ENCODE data around the gene TIAL1. TPM values are rescaled to one million over a fixed set of nuclear protein-coding genes. Genes with fewer than 3 reads are reported as not detected.
"Not testable (repeated sequence)": the region's sequence is repeated elsewhere in the genome, so short reads cannot be mapped to it uniquely, and the experiment has no call there.

The TIAL1 gene
- total RNA-seq, 3 donors from 2014 or later = 73.3 to 110 (median 76.4) TPM

DNA sequence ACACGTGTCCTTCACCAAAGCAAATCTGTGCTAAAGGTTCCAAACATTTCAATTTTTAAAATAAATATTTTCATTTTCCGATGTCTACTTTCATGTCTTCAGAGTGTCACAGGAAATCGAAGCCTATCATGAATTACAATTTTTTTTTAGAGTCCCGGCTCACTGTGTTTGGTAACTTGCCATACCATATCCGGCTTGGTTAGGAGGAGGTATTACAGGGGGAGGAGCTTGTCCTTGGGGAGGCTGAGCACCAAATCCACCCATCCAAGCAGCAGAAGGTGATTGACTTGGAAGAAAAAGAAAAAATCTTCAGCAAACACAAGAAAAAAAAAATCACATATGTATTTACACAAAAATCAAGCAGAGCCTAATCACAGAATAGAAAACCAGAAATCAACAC lies 21.3 kb downstream of the TIAL1 start:
- Histone ChIP-seq H3K4me1 (no peaks in the 10 kb centered on the region), H3K36me3 (no peaks in the 10 kb centered on the region), H3K27me3 (no peaks in the 10 kb centered on the region), H3K9me3 (no peaks in the 10 kb centered on the region), H3K27ac (no peak overlapping the region), H3K4me3 (no peak overlapping the region)
- DNase-seq (ENCODE audit: low spot score in 2 of 2) = no peak
- intact Hi-C loops (cut with DNase I; ENCODE audit: low total_unique reads) = no loop called here
- TF ChIP-seq POLR2AphosphoS5 (IDR thresholded peaks at IDR 0.05) = no peak
- no peak for TF ChIP-seq POLR2A (IDR thresholded peaks at IDR 0.05)
- TF ChIP-seq, protein P1, sequence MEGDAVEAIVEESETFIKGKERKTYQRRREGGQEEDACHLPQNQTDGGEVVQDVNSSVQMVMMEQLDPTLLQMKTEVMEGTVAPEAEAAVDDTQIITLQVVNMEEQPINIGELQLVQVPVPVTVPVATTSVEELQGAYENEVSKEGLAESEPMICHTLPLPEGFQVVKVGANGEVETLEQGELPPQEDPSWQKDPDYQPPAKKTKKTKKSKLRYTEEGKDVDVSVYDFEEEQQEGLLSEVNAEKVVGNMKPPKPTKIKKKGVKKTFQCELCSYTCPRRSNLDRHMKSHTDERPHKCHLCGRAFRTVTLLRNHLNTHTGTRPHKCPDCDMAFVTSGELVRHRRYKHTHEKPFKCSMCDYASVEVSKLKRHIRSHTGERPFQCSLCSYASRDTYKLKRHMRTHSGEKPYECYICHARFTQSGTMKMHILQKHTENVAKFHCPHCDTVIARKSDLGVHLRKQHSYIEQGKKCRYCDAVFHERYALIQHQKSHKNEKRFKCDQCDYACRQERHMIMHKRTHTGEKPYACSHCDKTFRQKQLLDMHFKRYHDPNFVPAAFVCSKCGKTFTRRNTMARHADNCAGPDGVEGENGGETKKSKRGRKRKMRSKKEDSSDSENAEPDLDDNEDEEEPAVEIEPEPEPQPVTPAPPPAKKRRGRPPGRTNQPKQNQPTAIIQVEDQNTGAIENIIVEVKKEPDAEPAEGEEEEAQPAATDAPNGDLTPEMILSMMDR (IDR thresholded peaks at IDR 0.05) = no peak

DNA sequence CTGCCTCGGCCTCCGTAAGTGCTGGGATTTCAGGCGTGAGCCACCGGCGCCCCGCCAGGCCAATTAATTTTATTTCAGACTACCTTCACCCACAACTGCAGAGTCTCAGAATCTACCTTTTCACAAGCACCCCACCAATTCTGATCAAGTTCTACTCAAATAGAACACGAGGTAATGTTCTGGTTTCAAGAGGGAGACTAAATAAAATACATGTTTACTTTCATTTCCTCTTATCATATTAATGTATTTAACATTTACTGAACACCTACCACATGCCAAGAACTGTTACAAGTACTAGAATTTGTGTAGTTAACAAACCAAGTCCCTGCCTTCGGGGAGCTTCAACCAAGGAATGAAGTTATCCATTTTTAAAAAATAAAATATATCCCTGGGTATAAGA lies 28.8 kb downstream of the TIAL1 start:
- H3K4me1 ChIP-seq = no peaks in the 10 kb centered on the region
- no peak overlapping the region for H3K27ac ChIP-seq
- no peaks in the 10 kb centered on the region for H3K36me3 ChIP-seq
- no peak for DNase-seq (ENCODE audit: low spot score in 2 of 2)
- no peak overlapping the region for H3K4me3 ChIP-seq
- H3K9me3 ChIP-seq = no peaks in the 10 kb centered on the region
- H3K27me3 ChIP-seq = no peaks in the 10 kb centered on the region
- TF ChIP-seq, protein P1 (IDR thresholded peaks at IDR 0.05) = no peak
- TF ChIP-seq POLR2A (IDR thresholded peaks at IDR 0.05) (no peak), POLR2AphosphoS5 (IDR thresholded peaks at IDR 0.05) (no peak)
- intact Hi-C loops (cut with DNase I; ENCODE audit: low total_unique reads) = no loop called here

DNA sequence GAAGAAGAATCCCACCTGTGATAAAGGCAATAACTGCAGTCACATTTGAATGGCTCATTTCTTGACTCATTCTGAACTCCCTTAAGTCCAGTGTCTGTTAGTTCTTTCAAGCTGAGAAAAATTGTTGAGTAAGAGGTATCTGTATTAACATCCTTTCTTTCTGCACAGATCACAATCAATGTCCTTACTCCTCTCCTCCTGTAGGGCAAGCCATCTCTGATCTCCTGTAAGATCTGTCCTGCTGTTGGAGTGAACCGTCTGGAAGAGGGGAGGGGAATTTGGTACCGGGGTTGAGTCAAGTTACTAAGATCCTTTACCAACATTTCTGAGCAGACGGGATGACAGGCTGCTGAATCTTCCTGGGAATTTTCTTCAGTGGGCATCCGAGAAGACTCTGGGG lies 34.7 kb downstream of the TIAL1 start:
- intact Hi-C loops (cut with DNase I; ENCODE audit: low total_unique reads) = no loop called here
- H3K27me3 ChIP-seq = no peaks in the 10 kb centered on the region
- DNase-seq (ENCODE audit: low spot score in 2 of 2) = no peak
- no peak overlapping the region for H3K27ac ChIP-seq
- TF ChIP-seq, protein P1 (IDR thresholded peaks at IDR 0.05) = no peak
- TF ChIP-seq POLR2AphosphoS5 (IDR thresholded peaks at IDR 0.05) (no peak), POLR2A (IDR thresholded peaks at IDR 0.05) (no peak)
- no peaks in the 10 kb centered on the region for H3K4me1 ChIP-seq
- H3K36me3 ChIP-seq = no peaks in the 10 kb centered on the region
- no peaks in the 10 kb centered on the region for H3K9me3 ChIP-seq
- no peak overlapping the region for H3K4me3 ChIP-seq

DNA sequence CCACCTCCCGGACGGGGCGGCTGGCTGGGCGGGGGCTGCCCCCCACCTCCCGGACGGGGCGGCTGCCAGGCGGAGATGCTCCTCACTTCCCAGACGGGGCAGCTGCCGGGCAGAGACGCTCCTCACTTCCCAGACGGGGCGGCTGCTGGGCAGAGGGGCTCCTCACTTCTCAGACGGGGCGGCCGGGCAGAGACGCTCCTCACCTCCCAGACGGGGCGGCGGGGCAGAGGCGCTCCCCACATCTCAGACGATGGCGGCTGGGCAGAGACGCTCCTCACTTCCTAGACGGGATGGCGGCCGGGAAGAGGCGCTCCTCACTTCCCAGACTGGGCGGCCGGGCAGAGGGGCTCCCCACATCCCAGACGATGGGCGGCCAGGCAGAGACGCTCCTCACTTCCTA lies 37.3 kb downstream of the TIAL1 start:
- intact Hi-C loops (cut with DNase I; ENCODE audit: low total_unique reads); DNase-seq (ENCODE audit: low spot score in 2 of 2); H3K9me3 ChIP-seq; H3K36me3 ChIP-seq; H3K27ac ChIP-seq; H3K4me1 ChIP-seq; H3K4me3 ChIP-seq; H3K27me3 ChIP-seq: not testable (repeated sequence)

DNA sequence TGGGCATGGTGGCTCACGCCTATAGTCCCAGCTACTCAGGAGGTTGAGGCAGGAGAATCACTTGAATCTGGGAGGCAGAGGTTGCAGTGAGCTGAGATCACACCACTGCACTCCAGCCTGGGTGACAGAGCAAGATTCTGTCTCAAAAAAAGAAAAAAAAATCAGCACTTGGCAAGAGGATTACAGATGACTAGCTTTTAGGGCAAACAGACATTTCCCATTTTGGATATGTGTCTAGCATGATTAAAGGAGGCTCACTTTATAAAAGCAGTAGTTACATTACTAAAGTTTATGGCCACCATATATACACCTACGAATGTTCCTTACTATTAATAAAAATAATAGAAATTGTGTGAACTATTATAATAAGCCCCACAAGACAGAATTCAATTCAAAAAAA lies 40.7 kb downstream of the TIAL1 start:
- H3K36me3 ChIP-seq; H3K4me1 ChIP-seq; DNase-seq (ENCODE audit: low spot score in 2 of 2); H3K9me3 ChIP-seq; H3K27me3 ChIP-seq; H3K27ac ChIP-seq; H3K4me3 ChIP-seq; intact Hi-C loops (cut with DNase I; ENCODE audit: low total_unique reads): not testable (repeated sequence)

DNA sequence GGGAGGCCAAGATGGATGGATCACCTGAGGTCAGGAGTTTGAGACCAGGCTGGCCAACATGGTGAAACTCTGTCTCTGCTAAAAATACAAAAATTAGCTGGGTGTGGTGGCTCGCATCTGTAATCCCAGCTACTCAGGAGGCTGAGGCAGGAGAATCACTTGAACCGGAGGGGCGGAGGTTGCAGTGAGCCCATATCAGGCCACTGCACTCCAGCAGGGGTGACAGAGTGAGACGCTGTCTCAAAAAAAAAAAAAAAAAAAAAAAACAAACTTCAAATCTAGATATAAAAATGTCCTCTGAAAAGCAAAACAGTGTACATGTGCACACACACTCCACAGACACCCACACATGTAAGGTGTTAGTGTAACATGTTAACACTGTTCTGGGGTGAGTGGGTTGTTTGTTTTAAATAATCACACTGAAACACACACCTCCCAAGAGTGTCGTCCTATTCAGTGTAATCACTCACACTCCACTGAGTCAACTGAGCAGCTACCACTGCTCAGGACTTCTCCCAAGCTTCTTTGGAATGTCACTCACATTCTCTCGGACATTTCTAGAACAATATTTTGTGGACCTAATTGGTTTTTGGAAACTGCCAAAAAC lies 41.5 kb downstream of the TIAL1 start:
- no peaks in the 10 kb centered on the region for H3K36me3 ChIP-seq
- intact Hi-C loops (cut with DNase I; ENCODE audit: low total_unique reads) = no loop called here
- H3K4me1 ChIP-seq = no peaks in the 10 kb centered on the region
- TF ChIP-seq, protein P1 (IDR thresholded peaks at IDR 0.05) = no peak
- TF ChIP-seq POLR2AphosphoS5 (IDR thresholded peaks at IDR 0.05) (no peak), POLR2A (IDR thresholded peaks at IDR 0.05) (no peak)
- H3K4me3 ChIP-seq = no peak overlapping the region
- no peak overlapping the region for H3K27ac ChIP-seq
- DNase-seq (ENCODE audit: low spot score in 2 of 2) = no peak
- H3K9me3 ChIP-seq = no peaks in the 10 kb centered on the region
- H3K27me3 ChIP-seq = no peaks in the 10 kb centered on the region

Data from breast epithelium (tissue), 4 donors.